SK-N-SH treated with all-trans-retinoic acid at 6 μM for 48 hours (cell line): ENCODE data around the gene YIPF1.
A peak's percentile ranks its signal among the peaks of the same experiment; 100 is the strongest.

ENCODE experiments used
- ATAC-seq: fragments of 200-7000 bp; cut with Tn5 transposase; 3 replicates; pipeline ENCODE4 v1.9.1; 2020; ENCODE audit warnings: mild to moderate bottlenecking, moderate library complexity
- ARNTL ChIP-seq: fragments of 450-650 bp; formaldehyde crosslinking; IDR thresholded peaks from 2 replicates; pipeline ENCODE4 v1.5.0; 2020; ENCODE audit warnings: low read depth, mild to moderate bottlenecking, moderate library complexity, borderline replicate concordance
- BACH2 ChIP-seq: fragments of 250-450 bp; sonication (Bioruptor Pico); IDR thresholded peaks from 2 replicates; pipeline ENCODE4 v1.9.0; 2021; ENCODE audit warnings: mild to moderate bottlenecking, borderline replicate concordance
- CREB5 ChIP-seq: fragments of 250-450 bp; sonication (Bioruptor Pico); IDR thresholded peaks from 2 replicates; pipeline ENCODE4 v1.5.1; 2020; ENCODE audit warnings: low read depth, mild to moderate bottlenecking, moderate library complexity
- CSDC2 ChIP-seq: fragments of 250-450 bp; sonication (Bioruptor Pico); IDR thresholded peaks from 2 replicates; pipeline ENCODE4 v1.5.0; 2020; ENCODE audit warnings: mild to moderate bottlenecking, moderate library complexity
- ISL1 ChIP-seq: fragments of 250-450 bp; sonication (Bioruptor Pico); IDR thresholded peaks from 2 replicates; pipeline ENCODE4 v2.1.2; 2022; ENCODE audit warnings: mild to moderate bottlenecking, moderate library complexity
- PATZ1 ChIP-seq: fragments of 250-450 bp; sonication (Bioruptor Pico); IDR thresholded peaks from 2 replicates; pipeline ENCODE4 v1.8.0; 2020; ENCODE audit warnings: mild to moderate bottlenecking, moderate library complexity, borderline replicate concordance
- POU6F1 ChIP-seq: fragments of 250-450 bp; sonication (Bioruptor Pico); IDR thresholded peaks from 2 replicates; pipeline ENCODE4 v1.8.0; 2021; ENCODE audit warnings: low read depth, mild to moderate bottlenecking, moderate library complexity, borderline replicate concordance
- TCF4 ChIP-seq: fragments of 250-450 bp; sonication (Bioruptor Pico); IDR thresholded peaks from 2 replicates; pipeline ENCODE4 v1.8.0; 2021; ENCODE audit warnings: mild to moderate bottlenecking, moderate library complexity, borderline replicate concordance
- TOX ChIP-seq: fragments of 250-450 bp; sonication (Bioruptor Pico); IDR thresholded peaks from 2 replicates; pipeline ENCODE4 v1.8.0; 2021; ENCODE audit warnings: mild to moderate bottlenecking, moderate library complexity, borderline replicate concordance
- TSHZ2 ChIP-seq: fragments of 250-450 bp; sonication (Bioruptor Pico); IDR thresholded peaks from 2 replicates; pipeline ENCODE4 v1.5.0; 2020; ENCODE audit warnings: mild to moderate bottlenecking, moderate library complexity
- ZC3H10 ChIP-seq: fragments of 250-450 bp; sonication (Bioruptor Pico); IDR thresholded peaks from 2 replicates; pipeline ENCODE4 v1.5.1; 2021; ENCODE audit warnings: mild to moderate bottlenecking, moderate library complexity
- ZFP30 ChIP-seq: fragments of 450-650 bp; formaldehyde crosslinking; IDR thresholded peaks from 2 replicates; pipeline ENCODE4 v1.5.0; 2022; ENCODE audit warnings: mild to moderate bottlenecking, moderate library complexity
- ZNF565 ChIP-seq: fragments of 450-650 bp; formaldehyde crosslinking; conservative IDR thresholded peaks from 2 replicates; pipeline ENCODE4 v1.5.0; 2020; ENCODE audit warnings: low read depth, mild to moderate bottlenecking, moderate library complexity
- ZNF70 ChIP-seq: fragments of 450-650 bp; formaldehyde crosslinking; IDR thresholded peaks from 2 replicates; pipeline ENCODE4 v1.5.0; 2020; ENCODE audit warnings: mild to moderate bottlenecking, moderate library complexity
- ZNF8 ChIP-seq: fragments of 450-650 bp; formaldehyde crosslinking; IDR thresholded peaks from 2 replicates; pipeline ENCODE4 v1.5.0; 2020; ENCODE audit warnings: mild to moderate bottlenecking, moderate library complexity

The YIPF1 gene

GRCh38 chr1:53862507-53862906, 27.1 kb downstream of the YIPF1 start:
- no peak for ATAC-seq
- TF ChIP-seq TCF4 (CRISPR knock-in tag) (no peak), PATZ1 (CRISPR knock-in tag) (no peak), CREB5 (CRISPR knock-in tag) (no peak)

- TF ChIP-seq ZNF8 (CRISPR knock-in tag) (no peak), ISL1 (CRISPR knock-in tag) (no peak), ZC3H10 (CRISPR knock-in tag) (no peak)
- peak; percentile 97 for ATAC-seq
Observed at GRCh38 chr1:53860967-53861411, 28.6 kb downstream of the YIPF1 start.

GRCh38 chr1:53851571-53852285, 37.9 kb downstream of the YIPF1 start:
- TF ChIP-seq ZFP30 (CRISPR knock-in tag) (no peak), BACH2 (CRISPR knock-in tag) (no peak), TOX (CRISPR knock-in tag) (no peak), ARNTL (CRISPR knock-in tag) (no peak), CREB5 (CRISPR knock-in tag) (no peak), PATZ1 (CRISPR knock-in tag) (no peak), ZNF8 (CRISPR knock-in tag) (no peak), ZNF565 (no peak), ZNF70 (CRISPR knock-in tag) (no peak), TSHZ2 (CRISPR knock-in tag) (no peak), ZC3H10 (CRISPR knock-in tag) (no peak)
- ATAC-seq, result no peak

GRCh38 chr1:53850082-53850673, 39.4 kb downstream of the YIPF1 start:
- TF ChIP-seq BACH2 (CRISPR knock-in tag) (no peak), TSHZ2 (CRISPR knock-in tag) (no peak), POU6F1 (CRISPR knock-in tag) (no peak), ISL1 (CRISPR knock-in tag) (no peak), CSDC2 (CRISPR knock-in tag) (no peak)

More at GRCh38 chr1:53850082-53850673, 39.4 kb downstream of the YIPF1 start:
- no peak for ATAC-seq
